Hypothalamus (tissue), 51 donors: ENCODE measurements around the gene ARAF.

Experiments used
- DNase-seq, 51 donors: peaks; one replicate each; lab custom pipeline; 2025; lab: John Stamatoyannopoulos, UW

The ARAF gene

DNA sequence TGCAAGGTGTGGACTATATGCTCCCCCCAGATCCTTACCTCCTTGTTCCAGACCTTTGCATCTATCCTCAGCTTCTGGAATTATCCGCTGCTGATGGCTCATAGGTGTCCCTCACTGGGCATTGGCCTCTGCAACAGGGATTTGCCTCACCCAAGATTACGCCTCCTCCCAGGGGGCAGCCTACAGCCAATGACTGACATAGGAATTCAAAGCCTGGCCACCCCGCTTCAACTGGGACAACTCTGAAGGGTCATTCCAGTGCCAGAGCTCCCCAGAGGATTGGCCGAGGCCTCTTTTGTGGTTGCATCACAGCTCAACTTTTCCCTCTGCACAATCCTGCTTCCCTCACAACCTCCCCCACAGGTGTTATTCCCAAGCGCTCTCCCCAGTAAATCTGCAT is 53.6 kb downstream of the ARAF start:
- DNase-seq, result no peak

GRCh38 chrX:47618923-47619485 is 58.0 kb downstream of the ARAF start:
- DNase-seq, result no peak

DNA sequence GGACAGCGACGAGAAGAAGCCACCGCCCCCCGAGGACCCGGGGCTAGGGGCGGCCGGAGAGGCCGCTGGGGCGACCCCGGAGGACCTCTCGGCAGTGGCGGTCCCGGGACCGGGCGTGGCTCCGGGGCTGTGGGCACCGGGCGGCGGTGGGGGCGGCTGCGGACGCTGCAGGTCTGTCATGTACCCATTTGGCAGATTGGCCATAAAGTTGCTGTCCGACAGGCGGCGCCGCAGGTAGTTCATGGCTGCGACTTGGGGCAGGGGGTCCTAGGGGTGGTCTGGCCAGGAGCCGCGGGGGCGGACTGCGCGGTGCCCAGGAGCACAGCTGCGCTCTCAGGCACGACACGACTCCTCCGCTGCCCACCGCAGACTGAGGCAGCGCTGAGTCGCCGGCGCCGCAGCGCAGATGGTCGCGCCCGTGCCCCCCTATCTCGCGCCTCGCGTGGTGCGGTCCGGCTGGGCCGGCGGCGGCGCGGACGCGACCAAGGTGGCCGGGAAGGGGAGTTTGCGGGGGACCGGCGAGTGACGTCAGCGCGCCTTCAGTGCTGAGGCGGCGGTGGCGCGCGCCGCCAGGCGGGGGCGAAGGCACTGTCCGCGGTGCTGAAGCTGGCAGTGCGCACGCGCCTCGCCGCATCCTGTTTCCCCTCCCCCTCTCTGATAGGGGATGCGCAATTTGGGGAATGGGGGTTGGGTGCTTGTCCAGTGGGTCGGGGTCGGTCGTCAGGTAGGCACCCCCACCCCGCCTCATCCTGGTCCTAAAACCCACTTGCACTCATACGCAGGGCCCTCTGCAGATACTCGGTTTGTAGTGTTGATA is 58.7 kb downstream of the ARAF start, which contains the start of gene SYN1:
TSS of gene SYN1 (minus strand) at position 372 of the 817 bp plus-strand sequence. CDS start at position 243, 129 bp downstream.
- DNase-seq, result peak in 47 of 51 donors; percentile 4 to 80 (median 59)

GRCh38 chrX:47620303-47620685 is 59.3 kb downstream of the ARAF start:
- peak in 1 of 51 donors; percentile 32 for DNase-seq
